Measurements from ENCODE around the gene ZMYM2.

- TF ChIP-seq, protein P1, sequence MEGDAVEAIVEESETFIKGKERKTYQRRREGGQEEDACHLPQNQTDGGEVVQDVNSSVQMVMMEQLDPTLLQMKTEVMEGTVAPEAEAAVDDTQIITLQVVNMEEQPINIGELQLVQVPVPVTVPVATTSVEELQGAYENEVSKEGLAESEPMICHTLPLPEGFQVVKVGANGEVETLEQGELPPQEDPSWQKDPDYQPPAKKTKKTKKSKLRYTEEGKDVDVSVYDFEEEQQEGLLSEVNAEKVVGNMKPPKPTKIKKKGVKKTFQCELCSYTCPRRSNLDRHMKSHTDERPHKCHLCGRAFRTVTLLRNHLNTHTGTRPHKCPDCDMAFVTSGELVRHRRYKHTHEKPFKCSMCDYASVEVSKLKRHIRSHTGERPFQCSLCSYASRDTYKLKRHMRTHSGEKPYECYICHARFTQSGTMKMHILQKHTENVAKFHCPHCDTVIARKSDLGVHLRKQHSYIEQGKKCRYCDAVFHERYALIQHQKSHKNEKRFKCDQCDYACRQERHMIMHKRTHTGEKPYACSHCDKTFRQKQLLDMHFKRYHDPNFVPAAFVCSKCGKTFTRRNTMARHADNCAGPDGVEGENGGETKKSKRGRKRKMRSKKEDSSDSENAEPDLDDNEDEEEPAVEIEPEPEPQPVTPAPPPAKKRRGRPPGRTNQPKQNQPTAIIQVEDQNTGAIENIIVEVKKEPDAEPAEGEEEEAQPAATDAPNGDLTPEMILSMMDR (IDR thresholded peaks at IDR 0.05), result no peak
- no peak for TF ChIP-seq POLR2A (IDR thresholded peaks at IDR 0.05)
Observed at GRCh38 chr13:20033486-20033885, 75.0 kb downstream of the ZMYM2 start.
